ENCODE results near the gene SFMBT2. TPM values are rescaled to one million over a fixed set of nuclear protein-coding genes. Genes with fewer than 3 reads are reported as not detected.

Gene SFMBT2
- total RNA-seq, 1 experiment from 2014 or later = not detected

- Histone ChIP-seq H3K36me3 (ENCODE audit: control insufficient read depth, insufficient read depth, low read length) (no peaks in the 10 kb centered on the region), H3K4me1 (no peaks in the 10 kb centered on the region), H3K9me3 (no peaks in the 10 kb centered on the region), H3K4me3 (ENCODE audit: low read depth, low read length) (no peak overlapping the region), H3K27me3 (replicated peaks; ENCODE audit: control insufficient read depth, insufficient read depth, low read length) (no peaks in the 10 kb centered on the region)
- CTCF ChIA-PET = interaction anchor here (0.6 kb wide), 1 partner anchor 19 kb away, joined by 3 read pairs; no protein-coding TSS in a partner anchor
- Mint-ChIP-seq H3K27ac (ENCODE audit: unreplicated experiment) (no peak overlapping the region), H3K4me3 (ENCODE audit: unreplicated experiment) (no peak overlapping the region), H3K36me3 (ENCODE audit: insufficient read depth, unreplicated experiment) (no peaks in the 10 kb centered on the region), H3K9me3 (ENCODE audit: unreplicated experiment) (no peaks in the 10 kb centered on the region), H3K27me3 (ENCODE audit: insufficient read depth, unreplicated experiment) (peaks cover 13% of the 10 kb centered on the region), H3K4me1 (ENCODE audit: low read depth, unreplicated experiment) (no peaks in the 10 kb centered on the region)
- BruUV-seq (replicated peaks) = no TSS peak
- intact Hi-C loops (cut with micrococcal nuclease; ENCODE audit: unreplicated experiment) = no loop called here
- no peak for TF ChIP-seq CTCF (IDR thresholded peaks at IDR 0.05; ENCODE audit: insufficient read depth in 1 of 2, low read depth in 1 of 2, low read length in 1 of 2, severe bottlenecking in 1 of 2, unreplicated experiment in 1 of 2)
- no peak for DNase-seq
- POLR2A ChIA-PET = no interaction called here
Measured at GRCh38 chr10:7297094-7297493, 113.7 kb downstream of the SFMBT2 start.

GRCh38 chr10:7296648-7297047 is 114.2 kb downstream of the SFMBT2 start:
- intact Hi-C loops (cut with micrococcal nuclease; ENCODE audit: unreplicated experiment) = no loop called here
- Histone ChIP-seq H3K4me3 (ENCODE audit: low read depth, low read length) (no peak overlapping the region), H3K27me3 (replicated peaks; ENCODE audit: control insufficient read depth, insufficient read depth, low read length) (no peaks in the 10 kb centered on the region), H3K9me3 (no peaks in the 10 kb centered on the region), H3K4me1 (no peaks in the 10 kb centered on the region), H3K36me3 (ENCODE audit: control insufficient read depth, insufficient read depth, low read length) (no peaks in the 10 kb centered on the region)
- Mint-ChIP-seq H3K4me3 (ENCODE audit: unreplicated experiment) (no peak overlapping the region), H3K9me3 (ENCODE audit: unreplicated experiment) (no peaks in the 10 kb centered on the region), H3K27me3 (ENCODE audit: insufficient read depth, unreplicated experiment) (peaks cover 13% of the 10 kb centered on the region), H3K4me1 (ENCODE audit: low read depth, unreplicated experiment) (no peaks in the 10 kb centered on the region), H3K36me3 (ENCODE audit: insufficient read depth, unreplicated experiment) (no peaks in the 10 kb centered on the region), H3K27ac (ENCODE audit: unreplicated experiment) (no peak overlapping the region)
- no TSS peak for BruUV-seq (replicated peaks)
- no peak for TF ChIP-seq CTCF (IDR thresholded peaks at IDR 0.05; ENCODE audit: insufficient read depth in 1 of 2, low read depth in 1 of 2, low read length in 1 of 2, severe bottlenecking in 1 of 2, unreplicated experiment in 1 of 2)
- DNase-seq = no peak
- ChIA-PET CTCF (interaction anchor here (0.6 kb wide), 1 partner anchor 19 kb away, joined by 3 read pairs; no protein-coding TSS in a partner anchor), POLR2A (no interaction called here)

- intact Hi-C loops (cut with micrococcal nuclease; ENCODE audit: unreplicated experiment) = no loop called here
- POLR2A ChIA-PET = no interaction called here
Measured at GRCh38 chr10:7296076-7296475, 114.8 kb downstream of the SFMBT2 start.

More at GRCh38 chr10:7296076-7296475, 114.8 kb downstream of the SFMBT2 start:
- Histone ChIP-seq H3K4me1 (no peaks in the 10 kb centered on the region), H3K9me3 (no peaks in the 10 kb centered on the region), H3K27me3 (replicated peaks; ENCODE audit: control insufficient read depth, insufficient read depth, low read length) (no peaks in the 10 kb centered on the region), H3K36me3 (ENCODE audit: control insufficient read depth, insufficient read depth, low read length) (no peaks in the 10 kb centered on the region), H3K4me3 (ENCODE audit: low read depth, low read length) (no peak overlapping the region)
- Mint-ChIP-seq H3K36me3 (ENCODE audit: insufficient read depth, unreplicated experiment) (no peaks in the 10 kb centered on the region), H3K4me3 (ENCODE audit: unreplicated experiment) (no peak overlapping the region), H3K9me3 (ENCODE audit: unreplicated experiment) (no peaks in the 10 kb centered on the region), H3K27ac (ENCODE audit: unreplicated experiment) (no peak overlapping the region), H3K4me1 (ENCODE audit: low read depth, unreplicated experiment) (no peaks in the 10 kb centered on the region), H3K27me3 (ENCODE audit: insufficient read depth, unreplicated experiment) (peaks cover 9% of the 10 kb centered on the region)
- CTCF ChIA-PET = no interaction called here
- DNase-seq = no peak
- BruUV-seq (replicated peaks) = no TSS peak
- TF ChIP-seq CTCF (IDR thresholded peaks at IDR 0.05; ENCODE audit: insufficient read depth in 1 of 2, low read depth in 1 of 2, low read length in 1 of 2, severe bottlenecking in 1 of 2, unreplicated experiment in 1 of 2) = no peak

Measured in Caco-2 (cell line).